NOMO-1 treated with DMSO at 0.1 percent for 48 hours (cell line): ENCODE results near the gene LZTR1.
"Not testable (repeated sequence)": the region's sequence is repeated elsewhere in the genome, so short reads cannot be mapped to it uniquely, and the experiment has no call there.

ENCODE experiments used
- DNase-seq: peaks from one replicate; lab custom pipeline; 2025; ENCODE audit not compliant: unreplicated experiment; lab: John Stamatoyannopoulos, UW

Gene LZTR1

DNA sequence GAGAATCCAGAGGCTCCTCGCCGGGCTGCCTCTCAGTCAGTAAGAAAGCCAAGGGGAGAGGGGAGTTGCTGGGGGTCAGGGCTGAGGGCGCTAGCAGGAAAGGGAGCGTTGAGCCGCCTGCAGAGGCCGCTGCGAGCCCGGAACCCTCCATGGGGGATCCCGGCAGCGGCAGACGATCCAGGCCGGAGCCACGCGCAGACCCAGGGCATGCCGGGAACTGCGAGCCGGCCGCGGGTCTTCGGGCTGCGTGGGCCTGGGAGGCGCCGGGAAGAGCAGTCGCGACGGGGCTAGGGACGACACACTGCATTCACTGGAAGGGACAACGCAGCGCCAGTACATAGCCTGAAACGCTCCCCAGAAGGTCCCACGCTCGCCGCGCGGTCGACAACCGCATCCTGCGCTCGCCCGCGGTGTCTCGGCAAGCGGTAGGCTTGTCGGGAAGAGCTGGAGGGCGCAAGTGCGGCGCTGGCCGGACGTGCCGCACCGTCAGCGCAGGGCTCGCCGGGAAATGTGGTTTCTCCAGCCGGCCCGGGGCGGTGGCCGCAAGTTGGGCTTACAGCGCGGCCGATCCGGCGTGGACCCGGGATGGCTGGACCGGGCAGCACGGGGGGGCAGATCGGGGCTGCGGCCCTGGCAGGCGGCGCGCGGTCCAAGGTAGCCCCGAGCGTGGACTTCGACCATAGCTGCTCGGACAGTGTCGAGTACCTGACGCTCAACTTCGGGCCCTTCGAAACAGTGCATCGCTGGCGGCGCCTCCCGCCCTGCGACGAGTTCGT, at the start of gene LZTR1:
Gene LZTR1 (plus strand): TSS at position 511 of the 776 bp plus-strand sequence. CDS start 75 bp downstream, at position 586.
- DNase-seq: peak; percentile 81

DNA sequence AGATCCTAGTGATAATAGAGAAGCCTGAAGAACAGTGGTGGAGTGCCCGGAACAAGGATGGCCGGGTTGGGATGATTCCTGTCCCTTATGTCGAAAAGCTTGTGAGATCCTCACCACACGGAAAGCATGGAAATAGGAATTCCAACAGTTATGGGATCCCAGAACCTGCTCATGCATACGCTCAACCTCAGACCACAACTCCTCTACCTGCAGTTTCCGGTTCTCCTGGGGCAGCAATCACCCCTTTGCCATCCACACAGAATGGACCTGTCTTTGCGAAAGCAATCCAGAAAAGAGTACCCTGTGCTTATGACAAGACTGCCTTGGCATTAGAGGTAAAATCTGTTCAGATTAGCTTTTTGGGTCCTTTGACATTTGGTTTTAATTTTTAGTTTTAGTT, 48.2 kb upstream of the LZTR1 start:
- no peak for DNase-seq

DNA sequence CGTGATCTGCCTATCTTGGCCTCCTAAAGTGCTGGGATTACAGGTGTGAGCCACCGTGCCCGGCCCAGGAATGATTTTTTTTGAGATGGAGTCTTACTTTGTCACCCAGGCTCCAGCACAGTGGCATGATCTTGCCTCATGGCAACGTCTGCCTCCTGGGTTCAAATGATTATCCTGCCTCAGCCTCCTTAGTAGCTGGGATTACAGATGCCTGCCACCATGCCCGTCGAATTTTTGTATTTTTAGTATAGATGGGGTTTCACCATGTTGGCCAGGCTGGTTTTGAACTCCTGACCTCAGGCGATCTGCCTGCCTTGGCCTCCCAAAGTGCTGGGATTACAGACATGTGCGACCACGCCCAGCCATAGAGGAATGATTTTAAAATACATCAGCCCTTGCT, 47.0 kb upstream of the LZTR1 start:
- DNase-seq: not testable (repeated sequence)

DNA sequence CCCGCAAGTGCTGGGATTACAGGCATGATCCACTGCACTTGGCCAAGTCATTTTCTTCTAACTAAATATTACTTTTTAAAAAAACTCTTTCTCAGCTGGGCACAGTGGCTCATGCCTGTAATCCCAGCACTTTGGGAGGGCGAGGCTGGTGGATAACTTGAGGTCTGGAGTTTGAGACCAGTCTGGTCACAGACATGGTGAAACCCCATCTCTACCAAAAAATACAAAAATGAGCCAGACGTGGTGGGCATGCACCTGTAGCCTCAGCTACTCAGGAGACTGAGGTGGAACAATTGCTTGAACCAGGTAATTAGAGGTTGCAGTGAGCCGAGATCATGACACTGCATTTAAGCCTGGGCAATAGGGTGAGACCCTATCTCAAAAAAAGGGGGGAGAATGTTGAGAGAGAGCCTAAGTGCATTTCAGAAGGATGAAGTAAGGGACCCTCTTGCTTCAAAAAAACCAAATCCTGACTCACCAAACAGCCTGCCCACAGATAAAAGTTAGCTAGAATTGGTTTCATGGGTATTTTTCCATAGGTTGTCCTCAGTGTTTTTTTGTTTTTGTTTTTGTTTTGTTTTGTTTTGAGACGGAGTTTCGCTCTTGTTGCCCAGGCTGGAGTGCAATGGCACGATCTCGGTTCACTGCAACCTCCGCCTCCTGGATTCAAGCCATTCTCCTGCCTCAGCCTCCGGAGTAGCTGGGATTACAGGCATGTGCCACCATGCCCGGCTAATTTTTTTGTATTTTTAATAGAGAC, 46.1 kb upstream of the LZTR1 start:
- not testable (repeated sequence) for DNase-seq

DNA sequence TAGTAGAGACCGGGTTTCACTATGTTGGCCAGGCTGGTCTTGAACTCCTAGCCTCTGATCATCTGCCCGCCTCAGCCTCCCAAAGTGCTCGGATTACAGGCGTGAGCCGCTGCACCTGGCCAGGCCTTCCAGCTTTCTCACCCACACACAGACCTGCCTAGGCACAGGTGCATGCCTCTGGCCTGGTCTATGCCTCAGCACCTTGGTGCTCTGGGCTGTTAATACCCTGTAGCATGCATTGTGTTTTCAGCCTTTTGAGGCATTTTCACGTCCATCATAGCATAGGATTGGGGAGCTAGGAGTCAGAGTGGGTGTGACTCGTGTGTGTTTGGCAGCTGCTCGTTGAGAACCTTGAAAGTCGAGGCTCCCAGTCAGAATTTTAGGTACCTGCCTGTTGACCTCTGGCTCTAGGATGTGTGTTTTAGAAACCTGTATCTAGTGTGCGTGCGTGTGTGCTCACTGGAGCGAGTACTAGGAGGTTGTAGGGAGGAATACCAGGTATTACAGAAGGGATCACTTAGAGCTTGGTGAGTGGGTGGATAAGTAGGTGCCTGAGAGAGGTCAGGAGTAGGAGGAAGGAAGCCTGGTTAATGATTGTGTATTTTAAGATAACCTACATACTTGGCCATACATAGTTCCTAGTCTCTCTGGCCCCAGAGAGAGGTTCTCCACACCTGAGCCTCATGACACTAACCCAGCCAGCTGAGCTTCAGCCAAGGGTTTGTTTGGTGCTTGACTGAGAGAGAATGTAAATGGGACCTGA, 44.9 kb upstream of the LZTR1 start:
- DNase-seq: no peak

DNA sequence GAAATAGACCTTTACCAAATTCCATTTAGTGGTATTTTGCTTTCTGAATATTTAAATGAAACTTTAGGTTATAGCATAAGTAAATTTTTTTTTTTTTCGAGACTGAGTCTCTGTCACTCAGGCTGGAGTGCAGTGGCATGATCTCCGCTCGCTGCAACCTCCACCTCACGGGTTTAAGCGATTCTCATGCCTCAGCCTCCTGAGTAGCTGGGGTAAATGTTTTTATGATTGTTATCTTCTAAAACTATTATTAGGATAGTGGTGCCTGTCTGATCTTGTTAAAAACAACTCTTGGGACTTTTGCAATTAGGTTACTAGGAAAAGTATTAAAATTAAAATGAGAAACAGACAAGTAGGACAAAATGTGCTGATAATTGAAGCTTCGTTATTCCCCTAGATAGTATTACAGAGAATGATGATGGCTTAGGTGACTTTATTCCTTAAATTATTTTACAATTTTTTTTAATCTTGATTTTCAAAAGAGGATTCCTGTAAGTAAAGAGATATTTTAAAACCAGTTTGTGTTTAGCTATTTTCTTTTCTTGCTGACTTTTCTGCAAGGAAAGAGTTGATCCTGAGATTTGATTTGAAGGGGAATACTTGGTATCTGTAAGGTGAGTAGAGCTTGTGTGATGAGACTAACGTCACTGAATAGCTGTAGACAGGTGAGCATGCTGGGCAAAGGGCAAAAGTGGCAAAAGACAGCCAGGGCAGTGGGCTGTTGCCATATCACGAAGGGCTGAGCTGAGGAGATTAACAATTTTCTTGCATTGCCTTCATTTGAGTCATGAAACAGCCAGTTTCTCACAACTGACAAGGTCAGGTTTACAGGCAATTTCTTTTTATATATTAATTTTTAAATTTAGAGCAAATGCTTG, 44.1 kb upstream of the LZTR1 start:
- no peak for DNase-seq

DNA sequence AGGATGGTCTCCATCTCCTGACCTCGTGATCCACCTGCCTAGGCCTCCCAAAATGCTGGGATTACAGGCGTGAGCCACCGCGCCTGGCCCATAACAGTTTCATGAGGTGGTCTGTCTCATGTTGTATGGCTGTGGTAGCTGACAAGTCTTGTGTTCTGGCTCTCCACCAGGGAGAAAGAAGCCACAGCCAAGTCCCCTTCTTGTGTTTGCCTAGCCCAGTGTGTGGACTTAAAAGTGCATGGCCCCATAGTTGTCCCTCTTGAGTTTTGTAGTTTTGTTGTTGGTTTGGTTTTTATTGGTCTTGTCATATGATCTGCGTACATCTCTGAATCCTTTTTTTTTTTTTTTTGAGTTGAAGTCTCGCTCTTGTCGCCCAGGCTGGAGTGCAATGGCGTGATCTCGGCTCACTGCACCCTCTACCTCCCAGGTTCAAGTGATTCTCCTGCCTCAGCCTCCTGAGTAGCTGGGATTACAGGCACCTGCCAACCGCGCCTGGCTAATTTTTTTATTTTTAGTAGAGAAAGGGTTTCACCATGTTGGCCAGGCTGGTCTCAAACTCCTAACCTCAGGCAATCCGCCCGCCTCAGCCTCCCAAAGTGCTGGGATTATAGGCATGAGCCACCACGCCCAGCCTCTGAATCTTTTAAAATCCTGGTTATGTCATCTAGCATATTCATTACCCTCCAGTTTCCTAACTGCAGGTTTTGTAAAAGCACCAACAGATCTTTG, 42.5 kb upstream of the LZTR1 start:
- not testable (repeated sequence) for DNase-seq

DNA sequence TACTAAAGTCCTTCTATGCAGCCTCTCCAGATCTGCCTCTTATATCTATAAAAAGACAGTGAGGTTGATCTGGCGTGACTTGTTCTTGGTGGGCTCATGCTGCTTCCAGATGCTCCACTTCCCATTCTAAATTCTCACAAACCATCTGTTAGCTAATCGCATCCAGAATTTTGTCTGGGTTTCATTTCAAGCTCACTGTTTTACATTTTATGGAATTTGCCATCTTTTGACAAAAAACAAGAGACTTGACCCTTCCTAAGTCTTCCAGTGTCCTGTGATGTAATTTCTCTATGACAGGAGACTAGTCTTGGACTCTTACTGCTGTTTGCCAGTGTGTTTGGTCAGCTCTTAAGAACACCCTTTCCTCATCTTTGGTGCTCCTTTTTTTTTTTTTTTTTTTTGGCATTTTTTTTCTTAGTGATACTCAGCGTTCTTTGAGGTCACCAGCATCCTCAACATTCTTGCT, 41.9 kb upstream of the LZTR1 start:
- no peak for DNase-seq

DNA sequence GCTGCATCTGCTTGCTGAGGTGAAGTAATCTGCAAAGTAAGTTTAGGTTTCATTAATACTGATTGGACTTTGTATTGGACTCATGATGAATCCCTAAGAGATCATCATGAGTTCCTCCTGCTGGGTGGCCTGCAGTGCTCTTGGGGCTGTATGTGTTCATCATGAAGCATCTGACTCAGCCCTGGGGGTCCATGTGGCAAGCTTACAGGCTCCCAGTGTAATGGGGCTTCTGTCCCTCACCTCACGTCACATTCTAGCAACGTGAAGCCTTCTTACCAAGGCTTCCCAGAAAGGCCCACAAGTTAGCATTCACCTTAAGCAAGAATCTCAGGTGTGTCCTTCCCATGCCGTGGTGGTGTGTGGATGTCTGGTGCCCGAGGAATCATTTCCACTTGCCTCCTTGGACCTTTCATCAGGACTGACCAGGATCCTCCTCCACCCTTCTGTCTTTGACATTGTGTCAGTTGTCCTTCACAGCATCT, 41.2 kb upstream of the LZTR1 start:
- no peak for DNase-seq

DNA sequence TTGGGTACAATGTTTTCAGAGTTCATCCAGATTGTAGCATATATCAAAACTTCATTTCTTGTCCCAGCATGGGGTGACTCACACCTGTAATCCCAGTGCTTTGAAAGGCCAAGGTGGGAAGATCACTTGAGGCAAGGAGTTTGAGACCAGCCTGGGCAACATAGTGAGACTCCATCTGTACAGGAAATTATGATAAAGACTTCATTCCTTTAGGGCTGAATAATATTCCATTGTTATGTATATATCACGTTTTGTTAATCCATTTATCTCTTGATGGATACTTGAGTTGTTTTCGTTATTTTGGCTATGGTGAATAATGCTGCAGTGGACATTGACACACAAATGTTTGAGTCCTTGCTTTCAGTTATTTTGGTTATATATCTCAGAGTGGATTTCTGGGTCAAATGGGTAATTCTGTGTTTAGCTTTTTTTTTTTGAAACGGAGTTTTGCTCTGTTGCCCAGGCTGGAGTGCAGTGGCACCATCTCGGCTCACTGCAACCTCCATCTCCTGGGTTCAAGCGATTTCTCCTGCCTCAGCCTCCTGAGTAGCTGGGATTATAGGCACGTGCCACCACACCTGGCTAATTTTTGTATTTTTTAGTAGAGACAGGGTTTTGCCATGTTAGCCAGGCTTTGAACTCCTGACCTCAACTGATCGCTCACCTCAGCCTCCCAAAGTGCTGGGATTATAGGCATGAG, 39.7 kb upstream of the LZTR1 start:
- not testable (repeated sequence) for DNase-seq

DNA sequence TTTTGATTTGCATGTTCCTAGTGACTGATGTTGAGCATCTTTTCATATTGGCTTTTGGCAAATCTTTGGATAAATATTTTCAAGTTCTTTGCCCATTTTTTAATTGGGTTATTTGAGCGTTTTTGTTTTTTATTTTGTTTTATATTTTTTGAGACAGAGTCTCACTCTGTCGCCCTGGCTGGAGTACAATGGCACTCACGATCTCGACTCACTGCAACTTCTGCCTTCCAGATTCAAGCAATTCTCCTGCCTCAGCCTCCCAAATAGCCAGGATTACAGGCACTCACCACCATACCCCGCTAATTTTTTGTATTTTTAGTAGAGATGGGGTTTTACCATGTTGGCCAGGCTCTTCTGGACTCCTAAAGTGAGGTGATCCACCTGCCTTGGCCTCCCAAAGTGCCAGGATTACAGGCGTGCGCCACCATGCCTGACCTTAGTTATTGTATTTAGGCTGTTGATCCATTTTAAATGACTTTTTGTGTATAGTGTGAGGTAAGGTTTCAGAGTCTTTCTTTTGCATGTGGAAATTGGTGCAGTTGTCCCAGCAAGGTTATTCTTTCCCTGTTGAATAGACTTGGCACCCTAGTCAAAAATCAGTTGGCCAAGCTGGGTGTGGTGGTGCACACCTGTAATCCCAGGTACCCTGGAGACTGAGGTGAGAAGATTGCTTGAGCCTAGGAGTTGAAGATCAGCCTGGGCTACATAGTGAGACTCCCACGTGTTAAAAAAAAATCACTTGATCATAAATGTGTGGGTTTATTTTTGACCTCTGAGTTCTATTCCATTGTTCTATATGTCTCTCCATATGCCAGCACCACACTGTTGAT, 38.8 kb upstream of the LZTR1 start:
- no peak for DNase-seq

DNA sequence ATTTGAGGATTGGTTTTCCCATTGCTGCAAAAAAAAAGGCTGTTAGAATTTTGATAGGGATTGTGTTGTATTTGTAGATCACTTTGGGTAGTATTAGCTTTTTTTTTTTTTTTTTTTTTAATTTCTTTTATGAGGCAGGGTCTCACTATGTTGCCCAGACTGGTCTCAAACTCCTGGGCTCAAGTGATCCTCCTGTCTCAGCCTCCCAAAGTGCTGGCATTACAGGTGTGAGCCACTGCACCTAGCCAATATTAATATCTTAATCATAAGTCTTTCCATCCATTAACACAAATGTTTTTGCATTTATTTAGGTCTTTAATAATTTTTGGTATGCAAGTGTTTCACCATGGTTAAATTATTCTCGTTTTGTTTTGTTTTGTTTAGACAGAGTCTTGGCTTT, 38.1 kb upstream of the LZTR1 start:
- no peak for DNase-seq

DNA sequence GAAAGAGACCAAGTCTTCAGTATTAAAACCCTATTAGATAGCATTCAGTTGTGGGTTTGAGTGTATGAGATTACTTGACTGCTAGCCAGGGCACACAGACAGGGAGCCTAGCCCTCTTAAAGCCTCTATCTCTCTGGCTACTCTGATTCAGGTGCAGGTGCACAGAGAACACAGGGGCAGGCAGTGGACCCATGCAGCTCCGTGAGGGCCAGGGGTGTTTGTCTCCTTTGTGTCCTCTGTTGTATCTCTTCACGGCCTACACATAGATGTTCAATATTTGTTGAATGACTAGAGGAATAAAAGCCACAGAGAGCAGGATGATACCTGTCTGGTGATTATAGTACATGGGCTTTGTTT, 36.5 kb upstream of the LZTR1 start:
- no peak for DNase-seq

DNA sequence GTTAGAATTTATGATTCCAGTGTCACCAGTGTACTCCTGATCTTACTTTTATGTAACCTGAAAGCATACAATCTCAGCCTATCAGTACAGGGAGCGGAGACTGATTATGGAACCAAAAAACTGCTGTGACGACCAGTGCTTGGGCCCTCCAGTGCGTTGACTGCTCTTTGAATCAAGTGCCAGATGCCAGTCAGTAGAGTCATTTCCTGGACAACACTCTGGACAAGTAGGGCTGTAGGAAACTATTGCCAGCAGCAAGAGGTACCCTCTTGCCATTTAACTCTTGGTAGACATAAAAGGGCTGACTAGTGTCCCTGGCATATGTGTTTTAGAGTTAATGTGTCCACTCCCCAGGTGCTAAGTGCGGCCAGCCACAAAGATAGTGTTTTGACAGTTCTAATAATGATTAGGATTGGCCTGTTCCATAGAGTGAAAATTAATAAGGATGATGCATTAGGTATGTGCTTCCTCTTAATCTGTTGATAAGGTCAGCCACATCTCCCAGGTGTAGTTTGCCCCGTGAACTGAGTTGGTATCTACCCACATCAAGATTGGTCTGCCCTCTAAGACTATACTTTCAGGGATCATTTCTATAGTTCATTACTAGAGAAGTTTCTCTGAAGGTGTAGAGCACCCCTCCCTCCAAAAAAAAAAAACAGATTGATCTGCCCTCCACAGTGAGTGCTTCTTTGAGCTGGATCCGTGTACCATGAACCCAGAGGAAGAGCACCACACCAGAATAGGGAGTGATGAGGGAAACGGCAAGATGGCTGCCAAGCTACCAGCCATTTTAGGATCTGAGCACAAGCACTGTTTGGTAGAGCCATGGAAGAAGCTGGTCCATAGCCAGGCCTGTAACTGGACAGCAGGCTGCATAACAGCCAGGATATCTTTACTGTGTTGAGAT, 35.8 kb upstream of the LZTR1 start:
- no peak for DNase-seq

DNA sequence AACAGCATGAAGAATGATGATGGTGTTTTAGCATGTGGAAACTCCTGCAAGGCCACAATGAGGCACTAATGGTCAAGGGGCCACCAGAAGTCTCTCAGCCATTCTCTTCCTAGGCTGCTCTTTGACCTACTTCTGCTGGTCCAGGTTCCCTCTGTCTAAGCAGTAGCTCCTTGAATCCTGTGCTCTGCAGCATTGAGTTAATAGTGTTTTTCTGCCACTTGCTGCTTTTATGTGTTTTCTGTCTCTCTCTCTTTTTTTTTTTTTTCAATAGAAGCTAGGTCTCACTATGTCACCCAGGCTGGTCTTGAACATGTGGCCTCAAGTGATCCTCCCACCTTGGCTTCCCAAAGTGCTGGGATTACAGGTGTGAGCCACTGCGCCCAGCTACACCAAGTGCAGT, 35.1 kb upstream of the LZTR1 start:
- DNase-seq: no peak

DNA sequence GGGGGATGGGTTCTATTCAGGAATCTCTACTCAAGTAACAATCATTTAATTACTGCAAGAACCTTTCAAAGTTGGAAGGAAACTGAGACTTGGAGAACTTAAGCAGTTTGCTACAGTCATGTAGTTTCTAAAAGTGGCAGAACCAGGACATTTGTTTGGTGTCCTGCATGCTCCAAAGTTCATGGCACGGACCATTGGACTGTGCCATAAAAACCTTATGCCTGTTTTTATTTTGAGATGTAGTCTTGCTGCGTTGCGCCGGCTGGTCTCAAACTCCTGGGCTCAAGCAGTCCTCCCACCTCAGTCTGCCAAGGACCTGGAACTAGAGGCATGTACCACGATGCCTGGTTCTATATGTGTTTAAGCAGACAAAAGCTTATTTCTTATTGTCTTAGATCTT, 33.6 kb upstream of the LZTR1 start:
- no peak for DNase-seq

DNA sequence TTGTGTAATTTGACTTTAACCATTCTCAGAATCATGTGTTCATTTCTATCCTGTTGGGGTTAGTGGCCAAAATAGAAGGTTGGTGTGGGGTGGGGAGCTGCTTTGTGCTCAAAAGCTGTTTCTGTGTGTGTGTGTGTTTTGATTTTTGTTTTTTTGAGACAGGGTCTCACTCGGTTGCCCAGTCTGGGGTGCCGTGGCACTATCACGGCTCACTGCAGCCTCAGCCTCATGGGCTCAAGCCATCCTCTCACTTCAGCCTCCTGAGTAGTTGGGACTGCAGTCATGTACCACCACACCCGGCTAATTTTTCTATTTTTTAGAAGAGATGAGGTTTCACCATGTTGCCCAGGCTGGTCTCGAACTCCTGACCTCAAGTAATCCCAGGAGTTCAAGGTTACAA, 33.1 kb upstream of the LZTR1 start:
- DNase-seq: no peak
